ENCODE results near the gene IGF2. TPM values are rescaled to one million over a fixed set of nuclear protein-coding genes. Genes with fewer than 3 reads are reported as not detected.

The IGF2 gene
- total and polyA plus RNA-seq, 2 donors (not counting 1 experiment from before 2014, with no cell fraction given), result not detected

DNA sequence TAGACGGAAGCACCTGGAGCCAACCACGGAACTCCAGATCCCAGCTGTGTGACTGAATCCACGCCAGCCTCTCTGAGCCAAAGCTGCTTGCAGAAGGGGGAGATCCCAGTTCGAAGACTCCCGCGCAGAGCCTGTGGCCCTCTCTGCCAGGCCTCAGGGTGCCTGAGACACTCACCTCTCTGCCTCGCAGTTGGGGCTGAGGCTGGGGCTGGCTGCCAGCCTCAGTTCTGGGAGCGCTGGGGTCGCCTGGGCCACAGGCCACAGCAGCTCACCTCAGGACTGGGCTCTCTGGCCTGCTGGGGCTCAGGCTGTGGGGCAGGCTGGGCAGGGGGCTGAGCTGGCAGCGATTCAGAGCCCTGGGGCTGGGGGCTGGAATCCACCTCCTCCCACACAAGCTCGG is 8.2 kb upstream of the IGF2 start:
- Histone ChIP-seq H4K20me1 (ENCODE audit: control insufficient read depth, insufficient read depth, low read length, poor library complexity, severe bottlenecking) (no peaks in the 10 kb centered on the region), H3K27me3 (replicated peaks in 1 of 4; ENCODE audit: control extremely low read depth in 1 of 4, control insufficient read depth in 3 of 4, insufficient read depth in 4 of 4, low read length in 3 of 4) (peaks cover 0 to 70% (median 36%) of the 10 kb centered on the region in 4 experiments), H3K27ac (ENCODE audit: low read length in 2 of 2) (no peak overlapping the region), H3K9me3 (ENCODE audit: control extremely low read depth in 1 of 3, control insufficient read depth in 2 of 3, insufficient read depth in 1 of 3, low read length in 2 of 3) (peaks cover 0 to 3% (median 0%) of the 10 kb centered on the region in 3 donors), H3K4me2 (replicated peaks; ENCODE audit: low read depth, low read length, poor library complexity, severe bottlenecking) (no peak overlapping the region), H3K79me2 (ENCODE audit: control insufficient read depth, insufficient read depth, low read length) (no peaks in the 10 kb centered on the region), H3K9ac (ENCODE audit: low read length) (no peak overlapping the region), H2AFZ (ENCODE audit: insufficient read depth, low read depth, low read length, poor library complexity, severe bottlenecking) (no peak overlapping the region), H3K36me3 (replicated peaks in 1 of 2; ENCODE audit: control extremely low read depth in 1 of 2, control insufficient read depth in 1 of 2, extremely low read depth in 1 of 2, insufficient read depth in 2 of 2, low read length in 1 of 2) (no peaks in the 10 kb centered on the region), H3K4me1 (ENCODE audit: control insufficient read depth in 2 of 2, insufficient read depth in 2 of 2, low read length in 2 of 2) (peaks cover 19 to 20% of the 10 kb centered on the region in 2 donors), H3K4me3 (ENCODE audit: control extremely low read depth in 1 of 5, extremely low read depth in 1 of 5, insufficient read depth in 1 of 5, low read depth in 2 of 5, low read length in 4 of 5) (no peak overlapping the region)
- ChIA-PET CTCF (interaction anchor here (6.9 to 7.7 kb wide), 2 partner anchors 111 to 454 kb away, joined by 156 to 217 read pairs; no protein-coding TSS in a partner anchor), POLR2A (no interaction called here)
- no peak overlapping the region for H3K27ac Mint-ChIP-seq
- intact Hi-C loops (cut with micrococcal nuclease), result no loop called here
- H3K4me3 Mint-ChIP-seq, result no peak overlapping the region
- ATAC-seq (ENCODE audit: low read depth), result no peak
- no peak for DNase-seq
- TF ChIP-seq, protein P1, sequence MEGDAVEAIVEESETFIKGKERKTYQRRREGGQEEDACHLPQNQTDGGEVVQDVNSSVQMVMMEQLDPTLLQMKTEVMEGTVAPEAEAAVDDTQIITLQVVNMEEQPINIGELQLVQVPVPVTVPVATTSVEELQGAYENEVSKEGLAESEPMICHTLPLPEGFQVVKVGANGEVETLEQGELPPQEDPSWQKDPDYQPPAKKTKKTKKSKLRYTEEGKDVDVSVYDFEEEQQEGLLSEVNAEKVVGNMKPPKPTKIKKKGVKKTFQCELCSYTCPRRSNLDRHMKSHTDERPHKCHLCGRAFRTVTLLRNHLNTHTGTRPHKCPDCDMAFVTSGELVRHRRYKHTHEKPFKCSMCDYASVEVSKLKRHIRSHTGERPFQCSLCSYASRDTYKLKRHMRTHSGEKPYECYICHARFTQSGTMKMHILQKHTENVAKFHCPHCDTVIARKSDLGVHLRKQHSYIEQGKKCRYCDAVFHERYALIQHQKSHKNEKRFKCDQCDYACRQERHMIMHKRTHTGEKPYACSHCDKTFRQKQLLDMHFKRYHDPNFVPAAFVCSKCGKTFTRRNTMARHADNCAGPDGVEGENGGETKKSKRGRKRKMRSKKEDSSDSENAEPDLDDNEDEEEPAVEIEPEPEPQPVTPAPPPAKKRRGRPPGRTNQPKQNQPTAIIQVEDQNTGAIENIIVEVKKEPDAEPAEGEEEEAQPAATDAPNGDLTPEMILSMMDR (IDR thresholded peaks at IDR 0.05), result no peak
- TF ChIP-seq EZH2 (IDR thresholded peaks at IDR 0.05; ENCODE audit: borderline replicate concordance, insufficient read depth, low read depth, low read length, poor library complexity, severe bottlenecking), result no peak
- H3K27me3 Mint-ChIP-seq, result peaks cover 62% of the 10 kb centered on the region
- 43% methylated on average over 9 of the region's 11 CpGs for WGBS (ENCODE audit: insufficient coverage)
- peaks cover 21% of the 10 kb centered on the region for H3K4me1 Mint-ChIP-seq
- H3K9me3 Mint-ChIP-seq (ENCODE audit: insufficient read depth), result no peaks in the 10 kb centered on the region

DNA sequence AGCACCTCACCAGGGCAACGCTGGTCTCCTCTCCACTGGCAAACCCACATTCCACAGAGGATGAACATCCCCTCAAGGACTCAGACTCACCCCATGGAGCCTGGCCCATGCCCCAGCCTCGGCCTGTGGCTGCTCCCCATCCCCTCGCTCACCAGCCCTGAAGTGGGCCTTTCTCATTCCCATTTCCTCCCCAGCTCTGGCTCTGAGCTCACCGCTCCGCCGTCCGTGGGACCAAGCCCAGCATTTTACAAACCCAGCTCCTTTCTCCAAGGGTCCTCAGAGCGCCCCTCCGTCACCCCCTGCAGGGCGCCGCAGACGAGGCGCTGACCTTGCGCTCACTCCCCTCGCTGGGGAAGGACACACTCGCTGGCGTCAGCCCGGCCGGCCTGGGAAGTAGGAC is 6.9 kb upstream of the IGF2 start:
- ChIA-PET CTCF (interaction anchor here (1.0 to 1.2 kb wide), 2 partner anchors 12 to 493 kb away, joined by 3 read pairs; no protein-coding TSS in a partner anchor), POLR2A (no interaction called here)
- H3K4me3 Mint-ChIP-seq, result no peak overlapping the region

More for the DNA sequence above, 6.9 kb upstream of the IGF2 start:
- no peak for ATAC-seq (ENCODE audit: low read depth)
- TF ChIP-seq, protein P1 (IDR thresholded peaks at IDR 0.05), result no peak
- no peak for TF ChIP-seq EZH2 (IDR thresholded peaks at IDR 0.05; ENCODE audit: borderline replicate concordance, insufficient read depth, low read depth, low read length, poor library complexity, severe bottlenecking)
- H3K27ac Mint-ChIP-seq, result no peak overlapping the region
- Histone ChIP-seq H3K4me2 (replicated peaks; ENCODE audit: low read depth, low read length, poor library complexity, severe bottlenecking) (no peak overlapping the region), H3K4me1 (ENCODE audit: control insufficient read depth in 2 of 2, insufficient read depth in 2 of 2, low read length in 2 of 2) (peaks cover 10 to 15% of the 10 kb centered on the region in 2 donors), H3K27ac (ENCODE audit: low read length in 2 of 2) (no peak overlapping the region), H3K27me3 (replicated peaks in 1 of 4; ENCODE audit: control extremely low read depth in 1 of 4, control insufficient read depth in 3 of 4, insufficient read depth in 4 of 4, low read length in 3 of 4) (peaks cover 0 to 78% (median 46%) of the 10 kb centered on the region in 4 experiments), H3K79me2 (ENCODE audit: control insufficient read depth, insufficient read depth, low read length) (no peaks in the 10 kb centered on the region), H3K9ac (ENCODE audit: low read length) (no peak overlapping the region), H3K9me3 (ENCODE audit: control extremely low read depth in 1 of 3, control insufficient read depth in 2 of 3, insufficient read depth in 1 of 3, low read length in 2 of 3) (peaks cover 0 to 4% (median 0%) of the 10 kb centered on the region in 3 donors), H4K20me1 (ENCODE audit: control insufficient read depth, insufficient read depth, low read length, poor library complexity, severe bottlenecking) (no peaks in the 10 kb centered on the region), H3K36me3 (replicated peaks in 1 of 2; ENCODE audit: control extremely low read depth in 1 of 2, control insufficient read depth in 1 of 2, extremely low read depth in 1 of 2, insufficient read depth in 2 of 2, low read length in 1 of 2) (no peaks in the 10 kb centered on the region), H3K4me3 (ENCODE audit: control extremely low read depth in 1 of 5, extremely low read depth in 1 of 5, insufficient read depth in 1 of 5, low read depth in 2 of 5, low read length in 4 of 5) (no peak overlapping the region), H2AFZ (ENCODE audit: insufficient read depth, low read depth, low read length, poor library complexity, severe bottlenecking) (no peak overlapping the region)
- no peak for DNase-seq
- intact Hi-C loops (cut with micrococcal nuclease), result no loop called here
- WGBS (ENCODE audit: insufficient coverage), result 45% methylated on average over 13 of the region's 19 CpGs
- H3K9me3 Mint-ChIP-seq (ENCODE audit: insufficient read depth), result no peaks in the 10 kb centered on the region
- H3K4me1 Mint-ChIP-seq, result peaks cover 11% of the 10 kb centered on the region
- H3K27me3 Mint-ChIP-seq, result peaks cover 69% of the 10 kb centered on the region

All from B cell (primary cell).